CD8-positive, alpha-beta memory T cell (primary cell): Measurements from ENCODE around the gene IL11. TPM values are rescaled to one million over a fixed set of nuclear protein-coding genes. Genes with fewer than 3 reads are reported as not detected.
"Not testable (repeated sequence)": the region's sequence is repeated elsewhere in the genome, so short reads cannot be mapped to it uniquely, and the experiment has no call there.

Experiments
- CTCF ChIA-PET: fragments of 350-600 bp; sonication (Branson Sonifier 250); formaldehyde crosslinking; loops from one replicate; lab custom pipeline; 2021; ENCODE audit warnings: antibody characterized with exemption; lab: Charles Lee
- POLR2A ChIA-PET: fragments of 350-600 bp; sonication (Branson Sonifier 250); formaldehyde crosslinking; loops from one replicate; lab custom pipeline; 2021; ENCODE audit warnings: antibody characterized with exemption; lab: Charles Lee
- DNase-seq, 5 donors: peaks; one replicate each; pipeline versions ENCODE4 v3.0.0 to v3.0.0-alpha.2; 2020 to 2022; ENCODE audit warnings: mixed read lengths in 1 of 5
- H3K27ac ChIP-seq: one replicate; pipeline ENCODE4 v1.7.0; 2013; ENCODE audit warnings: low read depth, mild to moderate bottlenecking, low read length, moderate library complexity
- H3K27me3 ChIP-seq: 2 replicates; pipeline ENCODE4 v1.7.0; 2013; ENCODE audit warnings: low read length, mild to moderate bottlenecking; ENCODE audit not compliant: insufficient read depth, poor library complexity, severe bottlenecking
- H3K36me3 ChIP-seq: 2 replicates; pipeline ENCODE4 v1.7.0; 2013; ENCODE audit warnings: mild to moderate bottlenecking, low read length, moderate library complexity; ENCODE audit not compliant: insufficient read depth
- H3K4me1 ChIP-seq: 2 replicates; pipeline ENCODE4 v1.7.0; 2013; ENCODE audit warnings: mild to moderate bottlenecking, low read length, moderate library complexity; ENCODE audit not compliant: insufficient read depth
- H3K4me3 ChIP-seq: 2 replicates; pipeline ENCODE4 v1.7.0; 2013; ENCODE audit warnings: mild to moderate bottlenecking, low read length
- H3K9me3 ChIP-seq: 2 replicates; pipeline ENCODE4 v1.7.0; 2013; ENCODE audit warnings: mild to moderate bottlenecking, low read length
- H3K27ac Mint-ChIP-seq, 8 donors: one replicate each; pipeline ENCODE4 v1.8.0; 2020 to 2021; ENCODE audit warnings: mixed read lengths in 8 of 8, mild to moderate bottlenecking in 6 of 8, inconsistent platforms in 3 of 8, moderate library complexity in 3 of 8
- H3K27me3 Mint-ChIP-seq, 2 donors: one replicate each; pipeline ENCODE4 v1.8.0; 2020 to 2021; ENCODE audit warnings: mixed read lengths in 2 of 2, mild to moderate bottlenecking in 1 of 2, moderate library complexity in 1 of 2
- H3K36me3 Mint-ChIP-seq, 3 donors: one replicate each; pipeline ENCODE4 v1.8.0; 2020 to 2021; ENCODE audit warnings: mixed read lengths in 3 of 3, inconsistent platforms in 1 of 3, mild to moderate bottlenecking in 1 of 3
- H3K4me1 Mint-ChIP-seq, 3 donors: one replicate each; pipeline ENCODE4 v1.8.0; 2020 to 2021; ENCODE audit warnings: mixed read lengths in 3 of 3, inconsistent platforms in 1 of 3, mild to moderate bottlenecking in 1 of 3
- H3K4me3 Mint-ChIP-seq, 7 donors: one replicate each; pipeline ENCODE4 v1.8.0; 2020 to 2021; ENCODE audit warnings: mixed read lengths in 7 of 7, mild to moderate bottlenecking in 6 of 7, moderate library complexity in 4 of 7, inconsistent platforms in 2 of 7
- H3K9me3 Mint-ChIP-seq, 5 donors: one replicate each; pipeline ENCODE4 v1.8.0; 2020 to 2022; ENCODE audit warnings: mixed read lengths in 5 of 5, mild to moderate bottlenecking in 3 of 5, moderate library complexity in 2 of 5, inconsistent platforms in 1 of 5
- polyA plus RNA-seq: library from polyadenylated mRNA; unstranded; fragments of 300-500 nt; fragmentation: Illumina TruSeq; gene quantifications from one replicate; pipeline ENCODE4 v1.2.3, GENCODE V29; 2021
- total RNA-seq, 2 experiments: library from RNA; stranded (reverse); gene quantifications; one replicate each; pipeline ENCODE4 v1.2.3, GENCODE V29; 2021

The IL11 gene
- total and polyA plus RNA-seq, 3 experiments from 2014 or later = 0.27 to 0.37 TPM; not detected in 1

GRCh38 chr19:55407800-55408532 is 37.7 kb upstream of the IL11 start:
- Mint-ChIP-seq H3K9me3 (peaks cover 0 to 4% (median 0%) of the 10 kb centered on the region in 5 donors), H3K27ac (peak overlapping the region; percentile 98 to 100 (median 99)), H3K36me3 (peaks cover 8 to 38% (median 22%) of the 10 kb centered on the region in 3 donors), H3K27me3 (peaks cover 0 to 2% of the 10 kb centered on the region in 2 donors), H3K4me1 (peaks cover 29 to 41% (median 38%) of the 10 kb centered on the region in 3 donors), H3K4me3 (peak overlapping the region; percentile 89 to 96 (median 94))
- H3K4me1 ChIP-seq = peaks cover 22% of the 10 kb centered on the region
- no peaks in the 10 kb centered on the region for H3K27me3 ChIP-seq
- CTCF ChIA-PET = no interaction called here
- peak overlapping the region; percentile 79 for H3K4me3 ChIP-seq
- peak; percentile 96 to 98 (median 98) for DNase-seq
- peaks cover 16% of the 10 kb centered on the region for H3K36me3 ChIP-seq
- H3K9me3 ChIP-seq = no peaks in the 10 kb centered on the region
- POLR2A ChIA-PET = interaction anchor here (0.6 to 2.8 kb wide), 19 partner anchors 8 to 345 kb away, joined by 3 to 20 read pairs (median 7); partner anchors contain the start of genes FIZ1, HSPBP1, ISOC2 and KMT5C
- peak overlapping the region; percentile 99 for H3K27ac ChIP-seq

GRCh38 chr19:55407550-55407799 is 37.2 kb upstream of the IL11 start, which contains the start of gene UBE2S:
UBE2S (minus strand) TSS chr19:55407788; CDS start chr19:55407589, 199 bp downstream.
- H3K27ac ChIP-seq = peak within 1 kb of the TSS; percentile 99
- CTCF ChIA-PET, H3K27me3 Mint-ChIP-seq, H3K9me3 Mint-ChIP-seq, H3K9me3 ChIP-seq, H3K27me3 ChIP-seq, DNase-seq: not testable (repeated sequence)
- peak within 1 kb of the TSS; percentile 89 to 96 (median 94) for H3K4me3 Mint-ChIP-seq
- peaks cover 29 to 41% (median 38%) of the 10 kb centered on the region in 3 donors for H3K4me1 Mint-ChIP-seq
- POLR2A ChIA-PET = interaction anchor here (0.6 to 2.8 kb wide), 18 partner anchors 8 to 345 kb away, joined by 3 to 20 read pairs (median 7); partner anchors contain the start of genes FIZ1, HSPBP1, ISOC2 and KMT5C
- H3K36me3 ChIP-seq = peaks cover 21% of the 10 kb centered on the region
- H3K4me3 ChIP-seq = peak within 1 kb of the TSS; percentile 79
- H3K27ac Mint-ChIP-seq = peak within 1 kb of the TSS; percentile 98 to 100 (median 99)
- H3K4me1 ChIP-seq = peaks cover 22% of the 10 kb centered on the region
- H3K36me3 Mint-ChIP-seq = peaks cover 8 to 43% (median 22%) of the 10 kb centered on the region in 3 donors

- ChIA-PET CTCF (interaction anchor here (1.0 kb wide), 1 partner anchor 17 kb away, joined by 3 read pairs; no protein-coding TSS in a partner anchor), POLR2A (interaction anchor here (0.7 to 2.8 kb wide), 16 partner anchors 7 to 226 kb away, joined by 3 to 20 read pairs (median 7); partner anchors contain the start of genes FIZ1, HSPBP1, ISOC2 and KMT5C)
- Mint-ChIP-seq H3K4me1 (peaks cover 29 to 41% (median 38%) of the 10 kb centered on the region in 3 donors), H3K27me3 (peaks cover 0 to 2% of the 10 kb centered on the region in 2 donors), H3K36me3 (peaks cover 10 to 48% (median 22%) of the 10 kb centered on the region in 3 donors), H3K4me3 (peak overlapping the region; percentile 82 to 96 (median 85)), H3K27ac (peak overlapping the region; percentile 84 to 99 (median 90)), H3K9me3 (peaks cover 0 to 4% (median 0%) of the 10 kb centered on the region in 5 donors)
- Histone ChIP-seq H3K27ac (peak overlapping the region; percentile 99), H3K9me3 (no peaks in the 10 kb centered on the region), H3K4me1 (peaks cover 22% of the 10 kb centered on the region), H3K27me3 (no peaks in the 10 kb centered on the region), H3K36me3 (peaks cover 25% of the 10 kb centered on the region), H3K4me3 (peak overlapping the region; percentile 79)
- peak in 2 of 5 donors; percentile 24 to 30 for DNase-seq
Measured at GRCh38 chr19:55406826-55407549, 36.7 kb upstream of the IL11 start.

- Mint-ChIP-seq H3K27me3 (peaks cover 0 to 2% of the 10 kb centered on the region in 2 donors), H3K36me3 (peaks cover 12 to 52% (median 22%) of the 10 kb centered on the region in 3 donors), H3K4me3 (peak overlapping the region; percentile 82 to 96 (median 85)), H3K27ac (peak overlapping the region; percentile 84 to 99 (median 90)), H3K9me3 (peaks cover 0 to 4% (median 0%) of the 10 kb centered on the region in 5 donors), H3K4me1 (peaks cover 29 to 41% (median 38%) of the 10 kb centered on the region in 3 donors)
- Histone ChIP-seq H3K9me3 (no peaks in the 10 kb centered on the region), H3K27me3 (no peaks in the 10 kb centered on the region), H3K27ac (peak overlapping the region; percentile 99), H3K36me3 (peaks cover 30% of the 10 kb centered on the region), H3K4me3 (peak overlapping the region; percentile 79), H3K4me1 (peaks cover 22% of the 10 kb centered on the region)
- ChIA-PET POLR2A (interaction anchor here (1.0 to 2.8 kb wide), 5 partner anchors 17 to 55 kb away, joined by 3 to 14 read pairs (median 7); partner anchors contain the start of genes ISOC2, RPL28 and TMEM238), CTCF (interaction anchor here (1.0 kb wide), 1 partner anchor 17 kb away, joined by 3 read pairs; no protein-coding TSS in a partner anchor)
- DNase-seq = no peak
Measured at GRCh38 chr19:55406091-55406825, 36.0 kb upstream of the IL11 start.

- Histone ChIP-seq H3K27me3 (no peaks in the 10 kb centered on the region), H3K4me1 (peaks cover 22% of the 10 kb centered on the region), H3K36me3 (peaks cover 30% of the 10 kb centered on the region), H3K27ac (peak overlapping the region; percentile 99), H3K9me3 (no peaks in the 10 kb centered on the region), H3K4me3 (no peak overlapping the region)
- no peak for DNase-seq
- CTCF ChIA-PET = interaction anchor here (1.0 kb wide), 1 partner anchor 16 kb away, joined by 3 read pairs; no protein-coding TSS in a partner anchor
- POLR2A ChIA-PET = interaction anchor here (1.0 to 2.8 kb wide), 4 partner anchors 16 to 56 kb away, joined by 3 to 12 read pairs (median 6); partner anchors contain the start of genes ISOC2, RPL28 and TMEM238
- Mint-ChIP-seq H3K9me3 (peaks cover 0 to 4% (median 0%) of the 10 kb centered on the region in 5 donors), H3K4me3 (peak overlapping the region; percentile 82 to 96 (median 85)), H3K36me3 (peaks cover 12 to 58% (median 22%) of the 10 kb centered on the region in 3 donors), H3K4me1 (peaks cover 29 to 41% (median 38%) of the 10 kb centered on the region in 3 donors), H3K27me3 (peaks cover 0 to 2% of the 10 kb centered on the region in 2 donors), H3K27ac (peak overlapping the region in 6 of 8 donors; percentile 45 to 99 (median 88))
Measured at GRCh38 chr19:55405638-55406037, 35.4 kb upstream of the IL11 start.

- no peak overlapping the region for H3K27ac ChIP-seq
- H3K4me3 ChIP-seq = no peak overlapping the region
- Mint-ChIP-seq H3K27me3 (peaks cover 0 to 2% of the 10 kb centered on the region in 2 donors), H3K9me3 (no peaks in the 10 kb centered on the region), H3K4me3 (no peak overlapping the region), H3K4me1 (peaks cover 22 to 32% (median 32%) of the 10 kb centered on the region in 3 donors), H3K36me3 (peaks cover 10 to 59% (median 15%) of the 10 kb centered on the region in 3 donors), H3K27ac (no peak overlapping the region)
- H3K27me3 ChIP-seq = no peaks in the 10 kb centered on the region
- H3K4me1 ChIP-seq = peaks cover 16% of the 10 kb centered on the region
- ChIA-PET CTCF (no interaction called here), POLR2A (no interaction called here)
- no peak for DNase-seq
- H3K9me3 ChIP-seq = no peaks in the 10 kb centered on the region
- H3K36me3 ChIP-seq = peaks cover 35% of the 10 kb centered on the region
Measured at GRCh38 chr19:55402509-55402908, 32.2 kb upstream of the IL11 start.

- POLR2A ChIA-PET = not testable (repeated sequence)
- H3K4me1 Mint-ChIP-seq = peaks cover 18 to 26% (median 25%) of the 10 kb centered on the region in 3 donors
Measured at GRCh38 chr19:55401390-55401789, 31.1 kb upstream of the IL11 start.

More at GRCh38 chr19:55401390-55401789, 31.1 kb upstream of the IL11 start:
- not testable (repeated sequence) for DNase-seq, H3K27me3 ChIP-seq, H3K4me3 ChIP-seq, H3K9me3 Mint-ChIP-seq, H3K9me3 ChIP-seq, H3K27ac ChIP-seq, H3K27me3 Mint-ChIP-seq, H3K4me3 Mint-ChIP-seq
- Mint-ChIP-seq H3K27ac (peak overlapping the region in 2 of 8 donors; percentile 12 to 38), H3K36me3 (peaks cover 9 to 56% (median 13%) of the 10 kb centered on the region in 3 donors)
- CTCF ChIA-PET = interaction anchor here (1.3 to 2.4 kb wide), 4 partner anchors 12 to 261 kb away, joined by 4 to 6 read pairs (median 4); no protein-coding TSS in a partner anchor
- peaks cover 10% of the 10 kb centered on the region for H3K4me1 ChIP-seq
- H3K36me3 ChIP-seq = peaks cover 35% of the 10 kb centered on the region
